ENCODE measurements around the gene SRCAP. TPM values are rescaled to one million over a fixed set of nuclear protein-coding genes. Genes with fewer than 3 reads are reported as not detected.
A peak's percentile ranks its signal among the peaks of the same experiment; 100 is the strongest.
"Not testable (repeated sequence)": the region's sequence is repeated elsewhere in the genome, so short reads cannot be mapped to it uniquely, and the experiment has no call there.

The SRCAP gene
- polyA plus RNA-seq, 1 of the 3 experiments (the other 2 are of a cell fraction) = 5.6 TPM

- H3K27ac ChIP-seq (ENCODE audit: low read depth in 2 of 2, low read length in 1 of 2); H3K4me3 ChIP-seq (ENCODE audit: low read depth in 2 of 2, low read length in 1 of 2); H3K9ac ChIP-seq; H3F3A ChIP-seq (replicated peaks; ENCODE audit: insufficient read depth); POLR2A ChIA-PET; H3K27me3 ChIP-seq (ENCODE audit: insufficient read depth); DNase-seq; H3K9me2 ChIP-seq; H3K4me2 ChIP-seq; H3K9me3 ChIP-seq; H2AFZ ChIP-seq (ENCODE audit: low read depth): not testable (repeated sequence)
- H4K20me1 ChIP-seq (ENCODE audit: insufficient read depth) = peaks cover 12% of the 10 kb centered on the region
- peaks cover 68% of the 10 kb centered on the region for H3K79me2 ChIP-seq (ENCODE audit: insufficient read depth)
- H3K36me3 ChIP-seq (replicated peaks in 1 of 2; ENCODE audit: control insufficient read depth in 1 of 2, insufficient read depth in 2 of 2, low read length in 1 of 2) = peaks cover 53 to 68% of the 10 kb centered on the region in 2 experiments
- CTCF ChIA-PET = interaction anchor here (0.9 kb wide), 1 partner anchor 238 kb away, joined by 3 read pairs; no protein-coding TSS in a partner anchor
- peaks cover 10 to 12% of the 10 kb centered on the region in 2 experiments for H3K4me1 ChIP-seq (ENCODE audit: control insufficient read depth in 1 of 2, insufficient read depth in 2 of 2, low read depth in 1 of 2, low read length in 1 of 2)
- 96% methylated on average over 12 of the region's 12 CpGs for WGBS (ENCODE audit: low lambda C conversion rate)
Measured at GRCh38 chr16:30703071-30703470, 4.1 kb downstream of the SRCAP start.

- TF ChIP-seq POLR2AphosphoS5 (IDR thresholded peaks at IDR 0.05; ENCODE audit: low read depth, low read length) (no peak), FOXJ3 (CRISPR knock-in tag; IDR thresholded peaks at IDR 0.05) (no peak), EZH2phosphoT487 (IDR thresholded peaks at IDR 0.05; ENCODE audit: borderline replicate concordance, low read depth) (no peak), RCOR1 (IDR thresholded peaks at IDR 0.05; ENCODE audit: low read length) (no peak), YY1 (IDR thresholded peaks at IDR 0.05; ENCODE audit: low read depth) (no peak), TAF1 (IDR thresholded peaks at IDR 0.05; ENCODE audit: borderline replicate concordance, low read depth, low read length) (no peak), MXI1 (IDR thresholded peaks at IDR 0.05; ENCODE audit: low read depth, low read length) (no peak), IRF3 (IDR thresholded peaks at IDR 0.05; ENCODE audit: low read depth, low read length) (no peak), MEF2A (IDR thresholded peaks at IDR 0.05; ENCODE audit: borderline replicate concordance, low read depth) (no peak), USF1 (IDR thresholded peaks at IDR 0.05; ENCODE audit: borderline replicate concordance, low read depth) (no peak), TCF12 (IDR thresholded peaks at IDR 0.05) (no peak), JUND (IDR thresholded peaks at IDR 0.05) (no peak), PBX3 (IDR thresholded peaks at IDR 0.05) (no peak), RFX5 (IDR thresholded peaks at IDR 0.05; ENCODE audit: low read length) (no peak), NRF1 (IDR thresholded peaks at IDR 0.05; ENCODE audit: low read depth, low read length) (no peak), NFIC (IDR thresholded peaks at IDR 0.05; ENCODE audit: borderline replicate concordance) (no peak)
- TF ChIP-seq, protein P1, sequence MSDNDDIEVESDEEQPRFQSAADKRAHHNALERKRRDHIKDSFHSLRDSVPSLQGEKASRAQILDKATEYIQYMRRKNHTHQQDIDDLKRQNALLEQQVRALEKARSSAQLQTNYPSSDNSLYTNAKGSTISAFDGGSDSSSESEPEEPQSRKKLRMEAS (IDR thresholded peaks at IDR 0.05; ENCODE audit: low read depth) = no peak
- TF ChIP-seq, protein P2, sequence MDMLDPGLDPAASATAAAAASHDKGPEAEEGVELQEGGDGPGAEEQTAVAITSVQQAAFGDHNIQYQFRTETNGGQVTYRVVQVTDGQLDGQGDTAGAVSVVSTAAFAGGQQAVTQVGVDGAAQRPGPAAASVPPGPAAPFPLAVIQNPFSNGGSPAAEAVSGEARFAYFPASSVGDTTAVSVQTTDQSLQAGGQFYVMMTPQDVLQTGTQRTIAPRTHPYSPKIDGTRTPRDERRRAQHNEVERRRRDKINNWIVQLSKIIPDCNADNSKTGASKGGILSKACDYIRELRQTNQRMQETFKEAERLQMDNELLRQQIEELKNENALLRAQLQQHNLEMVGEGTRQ (IDR thresholded peaks at IDR 0.05; ENCODE audit: borderline replicate concordance, low read depth, low read length) = no peak
- no peak overlapping the region for H3K4me3 ChIP-seq (ENCODE audit: low read depth in 2 of 2, low read length in 1 of 2)
- CTCF ChIA-PET = interaction anchor here (0.9 kb wide), 1 partner anchor 237 kb away, joined by 3 read pairs; no protein-coding TSS in a partner anchor
- H3K9me2 ChIP-seq = no peaks in the 10 kb centered on the region
- no peak overlapping the region for H3K27ac ChIP-seq (ENCODE audit: low read depth in 2 of 2, low read length in 1 of 2)
- no peak overlapping the region for H2AFZ ChIP-seq (ENCODE audit: low read depth)
- no peak overlapping the region for H3K9ac ChIP-seq
- H3K79me2 ChIP-seq (ENCODE audit: insufficient read depth) = peaks cover 66% of the 10 kb centered on the region
- no peaks in the 10 kb centered on the region for H3K27me3 ChIP-seq (ENCODE audit: insufficient read depth)
- H3F3A ChIP-seq (replicated peaks; ENCODE audit: insufficient read depth) = peaks cover 5% of the 10 kb centered on the region
- POLR2A ChIA-PET = no interaction called here
- peaks cover 59 to 77% of the 10 kb centered on the region in 2 experiments for H3K36me3 ChIP-seq (replicated peaks in 1 of 2; ENCODE audit: control insufficient read depth in 1 of 2, insufficient read depth in 2 of 2, low read length in 1 of 2)
- over 99% methylated on average over 10 of the region's 10 CpGs for WGBS (ENCODE audit: low lambda C conversion rate)
- H4K20me1 ChIP-seq (ENCODE audit: insufficient read depth) = peaks cover 12% of the 10 kb centered on the region
- no peak overlapping the region for H3K4me2 ChIP-seq
- H3K4me1 ChIP-seq (ENCODE audit: control insufficient read depth in 1 of 2, insufficient read depth in 2 of 2, low read depth in 1 of 2, low read length in 1 of 2) = peaks cover 10 to 12% of the 10 kb centered on the region in 2 experiments
- peak; percentile 1 for DNase-seq
- H3K9me3 ChIP-seq = no peaks in the 10 kb centered on the region
Measured at GRCh38 chr16:30703971-30704370, 5.0 kb downstream of the SRCAP start.
